ENCODE measurements around the gene C1QTNF9. TPM values are rescaled to one million over a fixed set of nuclear protein-coding genes. Genes with fewer than 3 reads are reported as not detected.

Gene C1QTNF9
- total RNA-seq, 1 experiment from 2014 or later = not detected

GRCh38 chr13:24276306-24276705, 33.1 kb upstream of the C1QTNF9 start:
- TF ChIP-seq CTCF (IDR thresholded peaks at IDR 0.05; ENCODE audit: unreplicated experiment) = no peak
- Mint-ChIP-seq H3K9me3 (ENCODE audit: unreplicated experiment) (no peaks in the 10 kb centered on the region), H3K27ac (ENCODE audit: low read depth, unreplicated experiment) (no peak overlapping the region), H3K36me3 (ENCODE audit: insufficient read depth, unreplicated experiment) (no peaks in the 10 kb centered on the region), H3K4me1 (ENCODE audit: insufficient read depth, unreplicated experiment) (peaks cover 7% of the 10 kb centered on the region), H3K27me3 (ENCODE audit: insufficient read depth, unreplicated experiment) (no peaks in the 10 kb centered on the region), H3K4me3 (ENCODE audit: unreplicated experiment) (no peak overlapping the region)
- no peak for DNase-seq (ENCODE audit: unreplicated experiment)
- CTCF ChIA-PET = no interaction called here
- no TSS peak for BruUV-seq (replicated peaks)
- POLR2A ChIA-PET = no interaction called here
- intact Hi-C loops (cut with micrococcal nuclease) = no loop called here

- no peak for DNase-seq (ENCODE audit: unreplicated experiment)
- Mint-ChIP-seq H3K36me3 (ENCODE audit: insufficient read depth, unreplicated experiment) (no peaks in the 10 kb centered on the region), H3K4me3 (ENCODE audit: unreplicated experiment) (no peak overlapping the region), H3K9me3 (ENCODE audit: unreplicated experiment) (no peaks in the 10 kb centered on the region), H3K4me1 (ENCODE audit: insufficient read depth, unreplicated experiment) (peaks cover 1% of the 10 kb centered on the region), H3K27me3 (ENCODE audit: insufficient read depth, unreplicated experiment) (no peaks in the 10 kb centered on the region), H3K27ac (ENCODE audit: low read depth, unreplicated experiment) (no peak overlapping the region)
- BruUV-seq (replicated peaks) = no TSS peak
- intact Hi-C loops (cut with micrococcal nuclease) = no loop called here
- no peak for TF ChIP-seq CTCF (IDR thresholded peaks at IDR 0.05; ENCODE audit: unreplicated experiment)
- POLR2A ChIA-PET = no interaction called here
- CTCF ChIA-PET = no interaction called here
Observed at GRCh38 chr13:24276861-24277260, 32.5 kb upstream of the C1QTNF9 start.

- DNase-seq (ENCODE audit: unreplicated experiment) = no peak
- H3K27me3 Mint-ChIP-seq (ENCODE audit: insufficient read depth, unreplicated experiment) = no peaks in the 10 kb centered on the region
- no TSS peak for BruUV-seq (replicated peaks)
- H3K9me3 Mint-ChIP-seq (ENCODE audit: unreplicated experiment) = no peaks in the 10 kb centered on the region
- intact Hi-C loops (cut with micrococcal nuclease) = no loop called here
- no peak overlapping the region for H3K27ac Mint-ChIP-seq (ENCODE audit: low read depth, unreplicated experiment)
- ChIA-PET POLR2A (no interaction called here), CTCF (no interaction called here)
- no peaks in the 10 kb centered on the region for H3K36me3 Mint-ChIP-seq (ENCODE audit: insufficient read depth, unreplicated experiment)
- H3K4me3 Mint-ChIP-seq (ENCODE audit: unreplicated experiment) = no peak overlapping the region
- no peak for TF ChIP-seq CTCF (IDR thresholded peaks at IDR 0.05; ENCODE audit: unreplicated experiment)
- H3K4me1 Mint-ChIP-seq (ENCODE audit: insufficient read depth, unreplicated experiment) = no peaks in the 10 kb centered on the region
Observed at GRCh38 chr13:24277761-24278160, 31.6 kb upstream of the C1QTNF9 start.

- Mint-ChIP-seq H3K27me3 (ENCODE audit: insufficient read depth, unreplicated experiment) (no peaks in the 10 kb centered on the region), H3K4me3 (ENCODE audit: unreplicated experiment) (no peak overlapping the region), H3K27ac (ENCODE audit: low read depth, unreplicated experiment) (no peak overlapping the region), H3K9me3 (ENCODE audit: unreplicated experiment) (no peaks in the 10 kb centered on the region), H3K36me3 (ENCODE audit: insufficient read depth, unreplicated experiment) (no peaks in the 10 kb centered on the region), H3K4me1 (ENCODE audit: insufficient read depth, unreplicated experiment) (no peaks in the 10 kb centered on the region)
- ChIA-PET POLR2A (interaction anchor here (0.6 to 0.7 kb wide), 2 partner anchors 275 to 1456 kb away, joined by 3 read pairs; no protein-coding TSS in a partner anchor), CTCF (interaction anchor here (0.6 kb wide), 1 partner anchor 208 kb away, joined by 3 read pairs; no protein-coding TSS in a partner anchor)
- no TSS peak for BruUV-seq (replicated peaks)
- no peak for DNase-seq (ENCODE audit: unreplicated experiment)
- intact Hi-C loops (cut with micrococcal nuclease) = no loop called here
- no peak for TF ChIP-seq CTCF (IDR thresholded peaks at IDR 0.05; ENCODE audit: unreplicated experiment)
Observed at GRCh38 chr13:24279327-24280110, 29.9 kb upstream of the C1QTNF9 start.

Data from MCF 10A (cell line).